ENCODE results near the gene CTBP2. TPM values are rescaled to one million over a fixed set of nuclear protein-coding genes. Genes with fewer than 3 reads are reported as not detected.
A peak's percentile ranks its signal among the peaks of the same experiment; 100 is the strongest.

The CTBP2 gene
- total and polyA plus RNA-seq, 8 donors: 21.3 to 169 (median 61.6) TPM

- Histone ChIP-seq H3K27me3 (no peaks in the 10 kb centered on the region), H3K4me1 (peaks cover 13 to 94% (median 62%) of the 10 kb centered on the region in 4 donors), H3K9me3 (no peaks in the 10 kb centered on the region), H3K4me3 (peak overlapping the region in 1 of 4 donors; percentile 4), H3K36me3 (peaks cover 0 to 10% (median 4%) of the 10 kb centered on the region in 4 donors), H3K27ac (peak overlapping the region in 3 of 5 donors; percentile 49 to 73 (median 49))
- WGBS, 5 donors: 80 to 84% (median 83%) methylated on average over 9 of the region's 9 CpGs
- DNase-seq: no peak
- intact Hi-C loops (cut with DNase I; ENCODE audit: low total_unique reads): no loop called here
- TF ChIP-seq EP300 (IDR thresholded peaks at IDR 0.05) (no peak), POLR2AphosphoS5 (IDR thresholded peaks at IDR 0.05) (peak in 1 of 3 donors; percentile 31)
Observed at GRCh38 chr10:124943301-124944092, 216.9 kb downstream of the CTBP2 start.

GRCh38 chr10:124942317-124943169 is 217.8 kb downstream of the CTBP2 start:
- Histone ChIP-seq H3K4me3 (peak overlapping the region in 1 of 4 donors; percentile 4), H3K4me1 (peaks cover 13 to 90% (median 62%) of the 10 kb centered on the region in 4 donors), H3K36me3 (peaks cover 0 to 8% (median 0%) of the 10 kb centered on the region in 4 donors), H3K27ac (peak overlapping the region in 4 of 5 donors; percentile 28 to 73 (median 49)), H3K9me3 (no peaks in the 10 kb centered on the region), H3K27me3 (no peaks in the 10 kb centered on the region)
- no peak for TF ChIP-seq POLR2A (IDR thresholded peaks at IDR 0.05)
- peak in 2 of 3 donors; percentile 34 to 38 for TF ChIP-seq POLR2AphosphoS5 (IDR thresholded peaks at IDR 0.05)
- no peak for TF ChIP-seq EP300 (IDR thresholded peaks at IDR 0.05)
- no peak for TF ChIP-seq CTCF (IDR thresholded peaks at IDR 0.05)
- 58 to 64% (median 64%) methylated on average over 11 of the region's 11 CpGs for whole genome bisulfite sequencing, 5 donors
- intact Hi-C loops (cut with DNase I; ENCODE audit: low total_unique reads): no loop called here
- DNase-seq: no peak

GRCh38 chr10:124941823-124942222 is 218.5 kb downstream of the CTBP2 start, which contains the start of gene ZRANB1:
Gene ZRANB1 (plus strand): TSS chr10:124942123. CDS start chr10:124942494, 371 bp downstream.
- no peaks in the 10 kb centered on the region for H3K9me3 ChIP-seq
- no peak for TF ChIP-seq EP300 (IDR thresholded peaks at IDR 0.05)
- TF ChIP-seq POLR2A (IDR thresholded peaks at IDR 0.05): no peak
- no peak for TF ChIP-seq POLR2AphosphoS5 (IDR thresholded peaks at IDR 0.05)
- TF ChIP-seq CTCF (IDR thresholded peaks at IDR 0.05): no peak
- peak within 1 kb of the TSS in 4 of 5 donors; percentile 28 to 73 (median 49) for H3K27ac ChIP-seq
- peak within 1 kb of the TSS in 1 of 4 donors; percentile 4 for H3K4me3 ChIP-seq
- H3K36me3 ChIP-seq: peaks cover 0 to 8% (median 0%) of the 10 kb centered on the region in 4 donors
- no peak for DNase-seq
- intact Hi-C loops (cut with DNase I; ENCODE audit: low total_unique reads): no loop called here
- no peaks in the 10 kb centered on the region for H3K27me3 ChIP-seq
- 82 to 89% (median 85%) methylated on average over 4 of the region's 4 CpGs for WGBS, 5 donors
- peaks cover 13 to 84% (median 58%) of the 10 kb centered on the region in 4 donors for H3K4me1 ChIP-seq

- intact Hi-C loops (cut with DNase I; ENCODE audit: low total_unique reads): no loop called here
Observed at GRCh38 chr10:124939290-124939689, 221.1 kb downstream of the CTBP2 start.

More at GRCh38 chr10:124939290-124939689, 221.1 kb downstream of the CTBP2 start:
- no peak for DNase-seq
- no peaks in the 10 kb centered on the region for H3K27me3 ChIP-seq
- peaks cover 0 to 5% (median 0%) of the 10 kb centered on the region in 4 donors for H3K36me3 ChIP-seq
- no peak overlapping the region for H3K4me3 ChIP-seq
- no peak overlapping the region for H3K27ac ChIP-seq
- TF ChIP-seq CTCF (IDR thresholded peaks at IDR 0.05): no peak
- TF ChIP-seq POLR2AphosphoS5 (IDR thresholded peaks at IDR 0.05): no peak
- no peak for TF ChIP-seq EP300 (IDR thresholded peaks at IDR 0.05)
- no peak for TF ChIP-seq POLR2A (IDR thresholded peaks at IDR 0.05)
- WGBS, 5 donors: 47 to 74% (median 73%) methylated on average over 1 of the region's 1 CpG
- H3K4me1 ChIP-seq: peaks cover 13 to 81% (median 47%) of the 10 kb centered on the region in 4 donors
- H3K9me3 ChIP-seq: no peaks in the 10 kb centered on the region

Measured in stomach (tissue), 9 donors.